ENCODE data around the gene TMEM244.

The TMEM244 gene

DNA sequence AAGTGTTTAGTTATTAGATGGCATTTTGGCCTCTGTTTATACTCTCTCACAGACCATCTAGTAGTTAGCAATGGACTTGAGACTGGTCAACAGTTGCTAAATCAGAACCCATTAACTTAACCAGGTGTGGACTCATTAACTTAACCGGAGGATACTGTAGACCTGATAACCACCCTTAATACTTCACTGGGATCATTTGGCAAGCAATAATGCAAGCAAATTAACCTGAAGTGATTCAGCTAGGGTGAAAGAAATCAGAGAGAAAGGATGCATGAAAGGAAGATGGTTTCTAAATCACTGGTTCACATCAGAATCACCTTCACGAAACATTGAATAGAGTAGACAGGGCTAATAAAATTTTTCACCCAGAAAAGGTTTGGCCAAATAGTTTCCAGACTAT lies 73.3 kb downstream of the TMEM244 start:
- Histone ChIP-seq H2AFZ (ENCODE audit: low read depth, low read length) (no peak overlapping the region), H3K36me3 (ENCODE audit: insufficient read depth, low read length) (no peaks in the 10 kb centered on the region), H3K4me3 (ENCODE audit: low read length) (no peak overlapping the region), H3K27me3 (ENCODE audit: insufficient read depth, low read length) (no peaks in the 10 kb centered on the region), H3K9me3 (ENCODE audit: low read length) (no peaks in the 10 kb centered on the region), H3K4me1 (ENCODE audit: insufficient read depth, low read length) (no peaks in the 10 kb centered on the region)

DNA sequence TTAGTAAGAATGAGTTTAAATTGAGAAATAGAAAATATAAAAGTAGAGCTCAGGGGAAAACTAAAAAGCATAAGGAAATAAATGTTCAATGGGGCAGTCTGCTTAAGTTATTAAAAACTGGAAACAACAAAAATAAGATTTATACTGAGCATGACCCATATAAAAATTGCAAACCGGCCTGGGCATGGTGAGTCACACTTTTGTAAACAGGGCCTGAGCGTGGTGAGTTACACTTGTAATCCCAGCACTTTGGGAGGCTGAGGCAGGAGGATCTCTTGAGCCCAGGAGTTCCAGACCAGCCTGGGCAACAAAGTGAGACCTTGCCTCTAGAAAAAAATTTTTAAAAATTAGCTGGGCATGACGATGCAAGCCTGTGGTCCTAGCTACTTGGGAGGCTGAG lies 74.6 kb downstream of the TMEM244 start:
- Histone ChIP-seq H3K9me3 (ENCODE audit: low read length) (no peaks in the 10 kb centered on the region), H3K4me1 (ENCODE audit: insufficient read depth, low read length) (no peaks in the 10 kb centered on the region), H2AFZ (ENCODE audit: low read depth, low read length) (no peak overlapping the region), H3K27me3 (ENCODE audit: insufficient read depth, low read length) (no peaks in the 10 kb centered on the region), H3K36me3 (ENCODE audit: insufficient read depth, low read length) (no peaks in the 10 kb centered on the region), H3K4me3 (ENCODE audit: low read length) (no peak overlapping the region)

DNA sequence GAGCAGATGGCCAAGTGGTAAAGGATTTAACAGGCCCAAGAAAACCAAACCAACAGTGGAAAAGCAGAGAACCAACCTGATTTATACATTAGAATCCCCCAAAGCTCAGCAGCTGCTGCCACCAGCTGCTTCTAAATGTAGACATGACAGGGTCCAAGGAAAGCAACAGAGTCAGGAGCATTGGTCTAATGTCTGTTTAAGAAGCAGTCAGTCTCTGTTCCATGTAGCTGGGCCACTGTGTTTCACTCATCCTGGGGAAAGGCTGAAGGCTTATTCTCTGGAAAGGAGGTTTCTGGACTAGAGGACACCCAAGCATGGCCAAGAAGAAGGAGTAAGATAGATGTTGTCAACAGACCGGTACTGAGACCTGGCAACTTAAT lies 75.4 kb downstream of the TMEM244 start:
- no peaks in the 10 kb centered on the region for H3K4me1 ChIP-seq (ENCODE audit: insufficient read depth, low read length)
- no peaks in the 10 kb centered on the region for H3K36me3 ChIP-seq (ENCODE audit: insufficient read depth, low read length)
- no peak overlapping the region for H2AFZ ChIP-seq (ENCODE audit: low read depth, low read length)
- H3K4me3 ChIP-seq (ENCODE audit: low read length), result no peak overlapping the region
- H3K27me3 ChIP-seq (ENCODE audit: insufficient read depth, low read length), result no peaks in the 10 kb centered on the region
- no peaks in the 10 kb centered on the region for H3K9me3 ChIP-seq (ENCODE audit: low read length)

DNA sequence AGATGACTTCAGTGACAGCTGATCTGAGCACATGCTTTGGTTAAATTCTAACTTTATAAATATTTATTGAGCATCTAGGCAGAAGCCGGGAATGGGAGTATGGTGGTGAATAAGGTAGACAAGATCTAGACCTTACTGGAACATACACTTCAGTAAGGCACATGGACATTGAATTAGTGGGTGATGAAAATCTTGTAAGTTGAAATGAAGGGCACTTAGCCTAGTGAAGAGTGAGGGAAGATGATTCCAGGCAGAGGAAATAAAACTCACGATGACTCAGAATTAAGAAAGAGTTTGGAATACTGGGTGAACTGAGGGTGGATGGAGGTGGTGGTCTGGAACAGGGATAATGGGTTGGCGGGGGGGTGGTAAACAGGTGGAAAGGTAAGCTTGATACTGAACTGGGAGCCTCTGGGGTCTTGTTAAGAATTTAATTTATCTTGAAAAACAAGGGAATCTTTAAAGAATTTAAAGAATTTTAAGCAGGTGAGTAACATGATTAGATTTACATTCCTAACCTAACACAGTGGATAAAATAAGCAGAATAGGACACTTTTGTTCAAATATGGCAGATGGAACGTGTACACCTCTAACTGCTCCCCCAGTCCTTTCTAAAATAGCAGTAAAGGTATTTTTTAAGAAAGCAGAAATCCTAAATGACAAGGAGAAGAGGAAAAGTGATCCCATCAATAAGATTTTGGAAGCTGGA lies 75.9 kb downstream of the TMEM244 start:
- Histone ChIP-seq H3K4me1 (ENCODE audit: insufficient read depth, low read length) (no peaks in the 10 kb centered on the region), H2AFZ (ENCODE audit: low read depth, low read length) (no peak overlapping the region), H3K27me3 (ENCODE audit: insufficient read depth, low read length) (no peaks in the 10 kb centered on the region), H3K36me3 (ENCODE audit: insufficient read depth, low read length) (no peaks in the 10 kb centered on the region), H3K9me3 (ENCODE audit: low read length) (no peaks in the 10 kb centered on the region), H3K4me3 (ENCODE audit: low read length) (no peak overlapping the region)
